Natural killer cell treated with Interleukin-12 subunit alpha and Interleukin-12 subunit beta and Interleukin-15 and Interleukin-18, amount 100 ng/mL, for 72 hours (primary cell): ENCODE results near the gene SDHB. TPM values are rescaled to one million over a fixed set of nuclear protein-coding genes. Genes with fewer than 3 reads are reported as not detected.

Source experiments
- ATAC-seq, 2 donors: fragments of 150-1000 bp; cut with Tn5 transposase in 1 of 2; sonication (Bioruptor Pico), chemical (Tn5 transposase) in 1 of 2; 2 replicates each; pipeline ENCODE4 v1.10.0; 2021
- DNase-seq: peaks from one replicate; pipeline ENCODE4 v3.0.0; 2022; ENCODE audit warnings: low spot score
- H3K27ac Mint-ChIP-seq, 2 donors: 1 replicate in 1 of 2; 2 replicates in 1 of 2; pipeline ENCODE4 v1.8.0; 2022; ENCODE audit warnings: mixed read lengths in 2 of 2, mild to moderate bottlenecking in 1 of 2, moderate library complexity in 1 of 2
- H3K27me3 Mint-ChIP-seq, 2 donors: 1 replicate in 1 of 2; 2 replicates in 1 of 2; pipeline ENCODE4 v1.8.0; 2022; ENCODE audit warnings: mixed read lengths in 2 of 2
- H3K36me3 Mint-ChIP-seq: one replicate; pipeline ENCODE4 v1.8.0; 2022; ENCODE audit warnings: mixed read lengths
- H3K4me1 Mint-ChIP-seq, 2 donors: 1 replicate in 1 of 2; 2 replicates in 1 of 2; pipeline ENCODE4 v1.8.0; 2022; ENCODE audit warnings: low read depth in 2 of 2, mixed read lengths in 2 of 2, mild to moderate bottlenecking in 1 of 2
- H3K4me3 Mint-ChIP-seq: one replicate; pipeline ENCODE4 v1.8.0; 2022; ENCODE audit warnings: mixed read lengths
- H3K9me3 Mint-ChIP-seq: 2 replicates; pipeline ENCODE4 v1.8.0; 2022; ENCODE audit warnings: mixed read lengths
- total RNA-seq, 2 donors: library from RNA; stranded (reverse); gene quantifications; one replicate each; pipeline ENCODE4 v1.2.3, GENCODE V29; 2022

SDHB gene
- total RNA-seq, 2 donors from 2014 or later = 92.1 to 106 TPM

DNA sequence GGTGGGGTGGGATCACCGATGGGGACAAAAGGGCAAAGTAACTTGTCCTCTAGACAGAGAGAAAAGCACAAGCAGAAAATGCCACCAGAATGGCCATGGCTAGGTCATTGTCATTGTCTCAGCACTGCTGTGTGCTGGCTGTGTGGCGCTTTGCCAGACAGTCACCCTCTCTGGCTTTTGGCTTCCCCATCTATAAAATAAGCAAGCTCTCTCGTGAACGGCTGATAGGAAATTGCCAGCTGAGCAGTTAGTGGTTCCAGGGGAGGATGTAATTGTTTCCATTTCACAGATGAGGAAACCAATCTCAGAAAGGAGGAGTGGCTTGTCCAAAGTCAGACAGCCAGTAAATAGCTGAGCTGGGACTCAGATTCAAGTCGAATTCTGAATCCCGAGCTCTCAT is 32.9 kb upstream of the SDHB start:
- Mint-ChIP-seq H3K4me1 (peaks cover 0 to 4% of the 10 kb centered on the region in 2 donors), H3K4me3 (no peak overlapping the region), H3K36me3 (no peaks in the 10 kb centered on the region), H3K9me3 (no peaks in the 10 kb centered on the region), H3K27me3 (peaks cover 7 to 11% of the 10 kb centered on the region in 2 donors), H3K27ac (no peak overlapping the region)
- ATAC-seq = no peak
- DNase-seq = no peak

DNA sequence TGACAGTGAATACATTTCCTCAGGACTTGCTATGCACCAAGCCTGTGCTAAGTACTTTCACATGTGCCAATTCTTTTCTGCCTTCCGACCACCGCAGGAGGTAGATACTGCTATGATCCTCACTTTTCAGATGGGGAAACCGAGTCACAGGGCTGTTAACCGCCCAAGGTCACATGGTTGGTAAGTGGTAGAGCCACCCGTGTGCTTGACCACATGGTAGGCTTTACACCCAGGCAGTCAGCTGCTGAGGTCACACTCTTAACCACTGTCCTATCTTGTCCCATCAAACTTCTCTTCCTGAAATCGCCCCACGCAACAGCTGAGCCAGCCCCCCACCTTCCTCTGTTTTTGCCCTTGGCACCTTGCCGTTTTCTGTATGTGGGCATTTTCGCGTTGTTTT is 31.0 kb upstream of the SDHB start:
- ATAC-seq = no peak
- Mint-ChIP-seq H3K27me3 (peaks cover 7% of the 10 kb centered on the region in 2 donors), H3K36me3 (no peaks in the 10 kb centered on the region), H3K4me3 (no peak overlapping the region), H3K27ac (peak overlapping the region in 1 of 2 donors; percentile 28), H3K9me3 (no peaks in the 10 kb centered on the region), H3K4me1 (peaks cover 0 to 4% of the 10 kb centered on the region in 2 donors)
- no peak for DNase-seq

DNA sequence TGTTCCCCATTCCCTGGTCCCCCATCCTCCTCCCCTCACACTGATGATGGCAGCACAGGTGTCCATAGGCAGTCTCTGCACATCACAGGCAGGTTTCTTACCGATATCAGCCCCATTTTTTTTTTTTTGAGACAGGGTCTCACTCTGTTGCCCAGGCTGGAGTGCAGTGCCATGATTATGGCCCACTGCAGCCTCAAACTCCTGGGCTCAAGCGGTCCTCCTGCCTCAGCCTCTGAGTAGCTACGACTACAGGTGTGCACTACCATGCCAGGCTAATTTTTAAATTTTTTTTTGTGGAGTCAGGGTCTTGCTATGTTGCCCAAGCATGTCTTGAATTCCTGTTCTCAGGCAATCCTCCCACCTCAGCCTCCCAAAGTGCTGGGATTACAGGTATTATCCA is 28.9 kb upstream of the SDHB start:
- Mint-ChIP-seq H3K4me1 (peaks cover 0 to 4% of the 10 kb centered on the region in 2 donors), H3K27me3 (peaks cover 3 to 7% of the 10 kb centered on the region in 2 donors), H3K4me3 (no peak overlapping the region), H3K9me3 (no peaks in the 10 kb centered on the region), H3K36me3 (no peaks in the 10 kb centered on the region), H3K27ac (no peak overlapping the region)
- no peak for ATAC-seq
- DNase-seq = no peak

DNA sequence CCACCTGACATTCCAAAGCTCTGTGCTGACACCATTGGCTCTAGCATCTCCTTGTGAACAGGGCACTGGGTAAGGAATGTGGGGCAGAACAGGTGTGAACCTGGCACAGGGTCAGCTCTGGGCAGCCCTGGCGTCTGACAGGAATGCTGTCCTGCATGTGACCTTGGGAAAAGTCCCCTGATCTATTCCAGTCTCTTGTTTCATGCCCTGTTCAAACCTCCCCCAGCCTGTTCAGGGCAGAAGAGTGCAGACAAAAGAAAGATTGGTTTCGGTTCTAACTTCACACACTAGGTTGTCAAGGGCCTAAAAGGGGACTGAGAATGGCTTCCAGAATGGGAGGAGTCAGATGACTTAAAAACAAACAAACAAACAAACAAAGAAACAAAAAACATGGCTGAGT is 27.6 kb upstream of the SDHB start:
- peaks cover 0 to 4% of the 10 kb centered on the region in 2 donors for H3K4me1 Mint-ChIP-seq
- no peak overlapping the region for H3K27ac Mint-ChIP-seq
- ATAC-seq (no peak), DNase-seq (no peak)
- H3K36me3 Mint-ChIP-seq = no peaks in the 10 kb centered on the region
- H3K4me3 Mint-ChIP-seq = no peak overlapping the region
- no peaks in the 10 kb centered on the region for H3K9me3 Mint-ChIP-seq
- peaks cover 0 to 7% of the 10 kb centered on the region in 2 donors for H3K27me3 Mint-ChIP-seq

DNA sequence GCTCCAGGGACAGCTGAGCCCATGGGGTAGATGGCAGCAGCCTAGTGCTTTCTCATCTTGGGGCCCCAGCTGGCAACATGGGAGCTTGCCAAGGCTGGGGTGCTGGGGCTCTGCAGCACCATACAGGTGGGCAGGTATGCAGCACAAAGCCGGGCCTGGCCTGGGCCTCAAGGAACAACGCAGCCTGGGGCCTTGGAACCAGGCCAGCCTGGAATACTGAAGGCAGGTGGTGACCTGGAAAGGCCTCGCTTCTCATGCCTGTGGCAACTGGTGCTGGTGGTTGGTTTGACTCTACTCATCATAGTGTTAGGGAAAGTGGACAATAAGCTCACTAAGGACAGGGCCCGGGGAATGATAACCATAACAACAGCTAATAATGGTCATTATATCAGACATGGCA is 27.0 kb upstream of the SDHB start:
- no peaks in the 10 kb centered on the region for H3K9me3 Mint-ChIP-seq
- H3K4me1 Mint-ChIP-seq = peaks cover 0 to 4% of the 10 kb centered on the region in 2 donors
- peaks cover 0 to 7% of the 10 kb centered on the region in 2 donors for H3K27me3 Mint-ChIP-seq
- ATAC-seq = no peak
- H3K27ac Mint-ChIP-seq = no peak overlapping the region
- H3K4me3 Mint-ChIP-seq = no peak overlapping the region
- no peak for DNase-seq
- H3K36me3 Mint-ChIP-seq = no peaks in the 10 kb centered on the region

DNA sequence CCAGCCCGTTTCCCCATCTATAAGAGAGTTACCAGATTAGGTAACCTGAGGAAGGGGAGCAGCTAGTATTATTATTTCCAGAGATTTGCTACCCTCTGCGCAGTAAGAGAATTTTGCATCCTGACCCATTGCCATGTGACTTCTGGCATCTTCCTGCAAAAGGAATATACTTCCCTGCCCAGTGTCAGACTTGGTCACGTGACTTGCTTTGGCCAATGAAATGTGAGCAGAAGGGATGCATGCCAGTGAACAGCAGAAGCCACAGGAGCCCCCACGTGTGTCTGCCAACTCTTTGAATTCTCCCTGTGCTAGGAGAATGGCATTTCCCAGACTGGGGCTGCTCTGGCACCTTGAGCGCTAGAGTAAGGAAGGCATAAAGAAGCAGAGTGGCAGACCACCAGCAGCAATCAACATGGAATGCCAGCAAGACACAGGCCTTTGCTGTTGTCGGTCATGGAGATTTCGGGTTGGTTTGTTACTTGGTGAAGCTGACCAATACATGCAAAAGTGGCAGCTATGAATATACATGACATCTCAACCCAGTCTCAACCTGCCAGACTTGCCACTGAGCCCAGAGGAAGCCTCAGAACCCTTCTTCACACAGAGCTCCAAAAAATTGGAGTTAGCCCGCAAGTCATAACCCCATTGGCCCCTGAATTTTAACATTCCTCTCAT is 26.4 kb upstream of the SDHB start:
- Mint-ChIP-seq H3K36me3 (no peaks in the 10 kb centered on the region), H3K4me1 (peaks cover 0 to 4% of the 10 kb centered on the region in 2 donors), H3K9me3 (no peaks in the 10 kb centered on the region), H3K27ac (no peak overlapping the region), H3K4me3 (no peak overlapping the region), H3K27me3 (peaks cover 0 to 7% of the 10 kb centered on the region in 2 donors)
- no peak for DNase-seq
- no peak for ATAC-seq

DNA sequence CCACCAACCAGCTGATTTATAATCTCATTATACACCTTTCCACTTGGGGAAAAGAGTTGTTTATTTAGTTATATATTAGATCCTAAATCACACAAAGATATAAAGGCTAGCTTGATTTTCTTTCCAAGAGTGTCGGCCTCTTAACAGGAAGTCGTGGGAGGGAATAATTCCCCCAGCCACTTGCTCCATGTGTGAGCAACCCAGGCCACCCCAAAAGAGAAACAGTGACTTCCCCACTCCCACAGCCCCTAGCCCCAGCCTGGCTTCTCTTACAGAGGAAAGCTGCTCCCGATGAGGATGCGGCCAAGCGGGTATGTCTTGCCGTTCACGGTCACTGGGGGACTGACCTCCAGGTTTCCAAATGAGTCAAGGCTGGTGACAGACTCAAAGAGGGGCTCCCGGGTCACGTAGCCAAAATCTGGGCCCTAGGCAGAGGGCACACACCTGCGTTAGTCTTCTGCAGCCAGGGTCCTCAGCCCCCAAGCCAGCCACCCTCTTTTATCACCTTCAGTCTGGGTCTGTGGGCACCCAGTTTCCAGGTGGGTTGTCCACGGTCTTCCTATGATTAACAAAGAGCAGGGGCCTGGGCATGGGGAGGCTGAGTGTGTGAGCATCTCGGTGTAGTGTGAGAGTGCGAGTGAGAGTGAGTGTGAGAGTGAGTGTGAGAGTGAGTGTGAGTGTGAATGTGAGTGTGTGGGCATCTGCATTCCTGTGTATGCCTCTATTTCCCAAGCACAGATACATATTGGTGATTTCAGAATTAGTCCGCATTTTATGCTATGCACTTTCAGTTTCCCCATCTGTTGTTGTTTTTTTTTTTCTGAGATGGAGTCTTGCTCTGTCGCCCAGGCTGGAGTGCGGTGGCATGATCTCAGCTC is 25.4 kb upstream of the SDHB start:
- no peak for ATAC-seq

DNA sequence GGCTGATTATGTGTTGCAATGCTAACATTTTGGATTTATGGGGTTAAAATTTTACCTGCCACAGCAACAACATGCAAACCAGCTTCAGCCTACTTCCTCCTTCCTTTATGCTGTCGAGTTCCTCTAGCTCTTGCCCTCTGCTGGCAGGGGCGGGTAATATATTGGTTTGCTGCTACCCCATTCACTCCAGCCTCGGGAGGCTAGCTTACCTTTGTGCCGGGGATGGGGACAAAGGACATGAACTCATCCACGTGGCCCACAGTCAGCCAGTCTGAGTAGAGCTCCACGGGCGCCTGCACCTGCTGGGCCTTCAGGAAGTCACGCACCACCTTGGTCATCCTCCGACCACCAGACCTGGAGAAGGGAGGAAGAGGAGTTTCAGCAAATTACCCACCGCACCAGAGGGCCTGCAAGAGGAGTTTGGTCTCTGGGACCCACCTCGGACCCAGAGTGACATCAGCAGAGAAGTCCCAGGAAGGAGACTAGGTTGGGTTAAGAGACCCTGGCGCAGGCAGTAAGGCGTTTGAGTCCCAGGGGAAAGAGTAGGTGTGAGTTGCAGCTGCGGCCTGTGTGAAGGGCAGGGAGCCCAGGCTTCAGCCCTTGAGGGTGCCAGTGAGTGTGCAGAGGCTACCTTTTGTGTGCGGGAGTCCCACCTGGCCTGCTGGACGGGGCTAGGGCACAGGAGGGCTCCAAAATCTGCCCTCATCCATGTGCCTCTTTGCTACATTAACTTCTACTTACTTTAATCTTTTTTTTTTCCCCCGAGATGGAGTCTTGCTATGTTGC is 21.8 kb upstream of the SDHB start:
- no peaks in the 10 kb centered on the region for H3K27me3 Mint-ChIP-seq
- ATAC-seq (no peak), DNase-seq (no peak)
- H3K9me3 Mint-ChIP-seq = no peaks in the 10 kb centered on the region
- H3K4me1 Mint-ChIP-seq = no peaks in the 10 kb centered on the region
- no peak overlapping the region for H3K4me3 Mint-ChIP-seq
- H3K27ac Mint-ChIP-seq = no peak overlapping the region
- H3K36me3 Mint-ChIP-seq = no peaks in the 10 kb centered on the region

More for the DNA sequence above, 25.4 kb upstream of the SDHB start:
- DNase-seq = no peak
- Mint-ChIP-seq H3K27me3 (peaks cover 0 to 3% of the 10 kb centered on the region in 2 donors), H3K9me3 (no peaks in the 10 kb centered on the region), H3K4me3 (no peak overlapping the region), H3K36me3 (no peaks in the 10 kb centered on the region), H3K27ac (no peak overlapping the region), H3K4me1 (no peaks in the 10 kb centered on the region)

DNA sequence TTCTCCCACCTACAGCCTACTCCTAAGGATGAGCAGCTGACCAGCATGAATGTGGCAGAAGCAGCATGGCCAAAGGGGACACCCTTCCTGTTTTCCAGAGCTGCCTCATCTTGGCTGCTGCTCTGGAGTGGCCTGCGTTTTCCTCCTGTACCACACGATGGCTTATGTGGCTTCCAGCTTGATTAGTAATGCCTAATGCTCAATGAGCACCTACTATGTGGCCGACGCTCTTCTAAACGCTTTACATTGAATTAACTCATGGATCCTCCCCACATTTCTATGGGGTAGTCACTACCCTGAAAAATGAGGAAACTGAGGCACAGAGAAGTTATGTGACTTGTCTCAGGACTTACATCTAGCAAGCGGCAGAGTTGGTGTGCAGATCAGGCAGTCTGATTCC is 18.0 kb upstream of the SDHB start:
- H3K27ac Mint-ChIP-seq = no peak overlapping the region
- H3K36me3 Mint-ChIP-seq = no peaks in the 10 kb centered on the region
- H3K27me3 Mint-ChIP-seq = no peaks in the 10 kb centered on the region

DNA sequence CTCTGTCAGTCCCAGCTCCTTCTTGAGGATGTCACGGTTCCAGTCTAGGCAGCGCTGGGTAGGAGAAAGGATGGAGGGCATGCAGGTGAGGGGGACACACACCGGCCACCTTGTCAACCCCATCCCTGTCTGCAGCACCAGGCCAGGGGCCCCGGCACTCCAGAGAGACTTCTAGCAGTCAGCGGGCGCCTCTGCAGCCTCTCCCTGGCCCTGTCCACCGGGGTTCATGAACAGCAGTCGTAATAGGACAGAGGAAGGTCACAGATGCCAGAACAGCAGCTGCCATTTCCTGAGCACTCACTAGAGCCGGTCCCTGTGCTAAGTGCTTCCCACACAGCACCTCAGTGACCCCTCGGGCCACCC is 16.3 kb upstream of the SDHB start:
- Mint-ChIP-seq H3K4me3 (no peak overlapping the region), H3K27ac (no peak overlapping the region), H3K27me3 (no peaks in the 10 kb centered on the region), H3K4me1 (peaks cover 0 to 3% of the 10 kb centered on the region in 2 donors), H3K36me3 (no peaks in the 10 kb centered on the region), H3K9me3 (no peaks in the 10 kb centered on the region)
- DNase-seq = no peak
- no peak for ATAC-seq

More for the DNA sequence above, 18.0 kb upstream of the SDHB start:
- DNase-seq = no peak
- Mint-ChIP-seq H3K4me3 (no peak overlapping the region), H3K4me1 (peaks cover 0 to 1% of the 10 kb centered on the region in 2 donors), H3K9me3 (no peaks in the 10 kb centered on the region)
- ATAC-seq = no peak

DNA sequence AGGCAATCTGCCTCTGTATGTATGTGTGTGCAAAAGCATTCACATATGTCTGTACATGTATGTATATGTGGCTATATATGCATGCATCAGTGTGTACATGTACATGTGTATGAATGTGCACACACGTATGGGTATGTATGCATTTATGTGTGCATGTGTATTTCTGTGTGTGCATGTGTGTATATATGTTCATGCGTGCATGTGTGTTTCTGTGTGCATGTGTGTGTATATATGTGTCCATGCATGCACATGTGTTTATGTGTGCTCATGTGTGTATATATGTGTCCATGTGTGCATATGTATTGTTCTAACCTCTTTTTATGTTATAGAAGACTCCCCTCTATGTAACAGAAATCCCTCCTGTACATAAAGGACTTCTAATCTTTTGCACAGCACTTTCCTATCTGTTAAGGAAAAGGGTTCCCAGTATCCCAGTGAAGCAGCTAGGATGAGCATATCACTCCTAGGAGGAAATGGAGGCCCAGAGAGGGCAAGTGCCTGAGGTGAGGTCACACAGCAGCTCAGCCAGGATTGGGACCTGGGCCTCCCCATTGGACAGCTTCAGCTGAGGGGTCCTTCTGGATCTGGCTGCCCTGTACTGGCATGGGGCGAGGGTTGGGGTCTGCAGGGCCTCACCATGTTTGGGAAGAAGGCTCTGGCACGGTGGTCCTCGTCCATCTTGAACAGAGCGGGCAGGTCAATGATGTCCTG is 15.8 kb upstream of the SDHB start:
- no peak overlapping the region for H3K4me3 Mint-ChIP-seq
- DNase-seq (no peak), ATAC-seq (no peak)
- peaks cover 0 to 3% of the 10 kb centered on the region in 2 donors for H3K4me1 Mint-ChIP-seq
- no peaks in the 10 kb centered on the region for H3K36me3 Mint-ChIP-seq
- no peaks in the 10 kb centered on the region for H3K27me3 Mint-ChIP-seq
- H3K27ac Mint-ChIP-seq = no peak overlapping the region
- H3K9me3 Mint-ChIP-seq = no peaks in the 10 kb centered on the region

DNA sequence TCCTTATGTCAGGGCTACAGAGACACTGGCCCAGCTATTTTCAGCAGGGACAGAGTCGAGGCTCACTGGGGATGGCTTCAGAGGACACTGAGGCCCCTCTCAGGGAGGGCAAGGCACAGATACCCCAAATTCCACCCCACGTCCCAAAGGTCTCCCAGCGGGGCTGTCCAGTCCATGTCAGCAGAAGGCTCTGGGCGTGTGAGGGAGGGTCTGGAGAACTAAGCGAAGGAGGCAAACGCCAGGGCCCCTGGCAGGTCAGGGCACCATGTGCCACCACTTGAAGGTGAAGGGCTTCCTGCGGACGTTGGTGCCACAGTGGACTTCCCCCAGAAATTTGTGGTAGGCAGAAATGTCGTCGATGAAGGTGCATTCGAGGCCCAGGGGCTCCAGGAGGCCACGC is 15.0 kb upstream of the SDHB start:
- no peak for ATAC-seq
- peaks cover 0 to 3% of the 10 kb centered on the region in 2 donors for H3K4me1 Mint-ChIP-seq
- no peak for DNase-seq
- H3K27ac Mint-ChIP-seq = no peak overlapping the region
- H3K9me3 Mint-ChIP-seq = no peaks in the 10 kb centered on the region
- H3K4me3 Mint-ChIP-seq = no peak overlapping the region
- peaks cover 0 to 3% of the 10 kb centered on the region in 2 donors for H3K27me3 Mint-ChIP-seq
- no peaks in the 10 kb centered on the region for H3K36me3 Mint-ChIP-seq

DNA sequence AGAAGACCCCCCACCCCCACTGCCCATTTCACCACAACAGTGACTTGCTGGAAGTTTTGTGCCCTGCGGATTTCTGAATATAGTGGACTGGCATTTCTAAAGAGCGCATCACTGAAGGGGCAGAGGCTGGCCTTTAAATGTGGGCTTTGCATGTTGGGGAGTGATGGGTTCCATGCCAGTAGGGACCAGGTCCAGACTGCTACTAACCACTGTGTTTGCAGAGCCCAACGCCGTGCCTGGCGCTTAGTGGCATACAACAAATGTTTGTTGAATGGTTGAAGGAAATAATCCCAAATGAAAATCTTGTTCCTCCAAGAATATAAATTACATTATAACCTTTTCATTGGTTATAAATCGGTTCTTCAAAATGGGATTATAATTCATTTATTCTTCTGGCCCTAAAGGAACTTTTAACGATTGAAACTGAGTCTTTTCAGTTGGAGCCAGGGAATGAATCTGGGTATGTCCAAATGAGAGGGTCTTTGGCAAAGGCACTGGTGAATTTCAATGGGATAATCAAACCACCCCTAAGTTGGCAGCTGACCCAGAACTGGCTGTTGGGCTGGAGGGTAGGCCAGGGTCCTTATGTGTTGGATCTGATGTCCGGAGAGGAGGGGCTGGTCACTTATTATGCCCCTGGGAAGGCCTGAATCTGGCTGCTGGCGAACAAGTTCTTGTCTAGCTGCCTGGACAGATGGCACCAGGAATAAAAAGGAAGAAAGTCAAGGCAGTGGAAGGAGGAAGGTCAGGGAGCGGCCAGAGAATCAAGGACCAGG is 13.8 kb upstream of the SDHB start:
- Mint-ChIP-seq H3K4me3 (no peak overlapping the region), H3K27me3 (peaks cover 0 to 3% of the 10 kb centered on the region in 2 donors), H3K9me3 (no peaks in the 10 kb centered on the region), H3K27ac (no peak overlapping the region), H3K4me1 (peaks cover 0 to 3% of the 10 kb centered on the region in 2 donors), H3K36me3 (no peaks in the 10 kb centered on the region)
- ATAC-seq = no peak
- DNase-seq = no peak
